ENCODE data around the gene ELFN2.

DNA sequence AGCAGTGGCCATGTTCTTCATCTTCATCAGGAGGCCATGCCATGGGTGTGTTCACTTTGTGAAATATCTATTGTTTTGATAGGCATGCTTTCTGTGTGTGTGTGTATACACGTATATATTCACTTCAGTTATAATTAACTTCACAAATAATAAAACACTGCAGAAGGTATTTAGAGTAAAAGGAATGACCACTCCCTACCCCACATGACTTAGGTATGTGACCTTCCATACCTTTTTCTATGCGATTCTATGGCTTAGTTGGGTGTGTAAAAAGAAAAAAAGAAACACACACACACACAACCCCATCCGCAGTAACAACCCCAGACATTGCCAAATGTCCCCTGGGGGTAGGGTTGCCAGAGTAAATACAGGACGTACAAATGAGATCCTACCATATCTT lies 73.0 kb downstream of the ELFN2 start:
- TF ChIP-seq, protein P1, sequence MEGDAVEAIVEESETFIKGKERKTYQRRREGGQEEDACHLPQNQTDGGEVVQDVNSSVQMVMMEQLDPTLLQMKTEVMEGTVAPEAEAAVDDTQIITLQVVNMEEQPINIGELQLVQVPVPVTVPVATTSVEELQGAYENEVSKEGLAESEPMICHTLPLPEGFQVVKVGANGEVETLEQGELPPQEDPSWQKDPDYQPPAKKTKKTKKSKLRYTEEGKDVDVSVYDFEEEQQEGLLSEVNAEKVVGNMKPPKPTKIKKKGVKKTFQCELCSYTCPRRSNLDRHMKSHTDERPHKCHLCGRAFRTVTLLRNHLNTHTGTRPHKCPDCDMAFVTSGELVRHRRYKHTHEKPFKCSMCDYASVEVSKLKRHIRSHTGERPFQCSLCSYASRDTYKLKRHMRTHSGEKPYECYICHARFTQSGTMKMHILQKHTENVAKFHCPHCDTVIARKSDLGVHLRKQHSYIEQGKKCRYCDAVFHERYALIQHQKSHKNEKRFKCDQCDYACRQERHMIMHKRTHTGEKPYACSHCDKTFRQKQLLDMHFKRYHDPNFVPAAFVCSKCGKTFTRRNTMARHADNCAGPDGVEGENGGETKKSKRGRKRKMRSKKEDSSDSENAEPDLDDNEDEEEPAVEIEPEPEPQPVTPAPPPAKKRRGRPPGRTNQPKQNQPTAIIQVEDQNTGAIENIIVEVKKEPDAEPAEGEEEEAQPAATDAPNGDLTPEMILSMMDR (CRISPR knock-in tag; IDR thresholded peaks at IDR 0.05): no peak
- TF ChIP-seq ZNF235 (CRISPR knock-in tag; IDR thresholded peaks at IDR 0.05; ENCODE audit: borderline replicate concordance) (no peak), JUN (CRISPR knock-in tag; IDR thresholded peaks at IDR 0.05) (no peak), MXI1 (IDR thresholded peaks at IDR 0.05; ENCODE audit: borderline replicate concordance, low read depth, low read length) (no peak), DNMT1 (CRISPR knock-in tag; IDR thresholded peaks at IDR 0.05) (no peak), MAZ (IDR thresholded peaks at IDR 0.05; ENCODE audit: borderline replicate concordance, low read depth, low read length) (no peak), MAZ (CRISPR knock-in tag; IDR thresholded peaks at IDR 0.05; ENCODE audit: low read depth) (no peak), GABPA (IDR thresholded peaks at IDR 0.05; ENCODE audit: low read depth, low read length) (no peak), GABPA (CRISPR knock-in tag; IDR thresholded peaks at IDR 0.05; ENCODE audit: low read depth) (no peak), ZNF225 (CRISPR knock-in tag; IDR thresholded peaks at IDR 0.05) (no peak)
- TF ChIP-seq, protein P2, sequence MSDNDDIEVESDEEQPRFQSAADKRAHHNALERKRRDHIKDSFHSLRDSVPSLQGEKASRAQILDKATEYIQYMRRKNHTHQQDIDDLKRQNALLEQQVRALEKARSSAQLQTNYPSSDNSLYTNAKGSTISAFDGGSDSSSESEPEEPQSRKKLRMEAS (IDR thresholded peaks at IDR 0.05): no peak
- TF ChIP-seq, protein P3, sequence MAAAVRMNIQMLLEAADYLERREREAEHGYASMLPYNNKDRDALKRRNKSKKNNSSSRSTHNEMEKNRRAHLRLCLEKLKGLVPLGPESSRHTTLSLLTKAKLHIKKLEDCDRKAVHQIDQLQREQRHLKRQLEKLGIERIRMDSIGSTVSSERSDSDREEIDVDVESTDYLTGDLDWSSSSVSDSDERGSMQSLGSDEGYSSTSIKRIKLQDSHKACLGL (CRISPR knock-in tag; IDR thresholded peaks at IDR 0.05): no peak
- TF ChIP-seq, protein P4, sequence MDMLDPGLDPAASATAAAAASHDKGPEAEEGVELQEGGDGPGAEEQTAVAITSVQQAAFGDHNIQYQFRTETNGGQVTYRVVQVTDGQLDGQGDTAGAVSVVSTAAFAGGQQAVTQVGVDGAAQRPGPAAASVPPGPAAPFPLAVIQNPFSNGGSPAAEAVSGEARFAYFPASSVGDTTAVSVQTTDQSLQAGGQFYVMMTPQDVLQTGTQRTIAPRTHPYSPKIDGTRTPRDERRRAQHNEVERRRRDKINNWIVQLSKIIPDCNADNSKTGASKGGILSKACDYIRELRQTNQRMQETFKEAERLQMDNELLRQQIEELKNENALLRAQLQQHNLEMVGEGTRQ (IDR thresholded peaks at IDR 0.05; ENCODE audit: low read depth, low read length): no peak
- TF ChIP-seq, protein P4 (CRISPR knock-in tag; IDR thresholded peaks at IDR 0.05; ENCODE audit: borderline replicate concordance): no peak

Measured in HepG2 (cell line).